Stimulated activated naive CD8-positive, alpha-beta T cell treated with anti-CD3 and anti-CD28 coated beads, Interleukin-15, Interleukin-2, amounts not matched to agents 100 ng/mL and 50 ng/mL, for 24 hours (primary cell): ENCODE results near the gene DPEP1.
"Not testable (repeated sequence)": the region's sequence is repeated elsewhere in the genome, so short reads cannot be mapped to it uniquely, and the experiment has no call there.

Experiments
- H3K27ac Mint-ChIP-seq: one replicate; pipeline ENCODE4 v1.8.0; 2021; ENCODE audit warnings: mild to moderate bottlenecking, mixed read lengths
- H3K27me3 Mint-ChIP-seq: one replicate; pipeline ENCODE4 v1.8.0; 2021; ENCODE audit warnings: mixed read lengths
- H3K36me3 Mint-ChIP-seq: one replicate; pipeline ENCODE4 v1.8.0; 2021; ENCODE audit warnings: low read depth, mixed read lengths
- H3K4me1 Mint-ChIP-seq: one replicate; pipeline ENCODE4 v1.8.0; 2021; ENCODE audit warnings: low read depth, mixed read lengths
- H3K4me3 Mint-ChIP-seq: one replicate; pipeline ENCODE4 v1.8.0; 2021; ENCODE audit warnings: mild to moderate bottlenecking, mixed read lengths
- H3K9me3 Mint-ChIP-seq: one replicate; pipeline ENCODE4 v1.8.0; 2021; ENCODE audit warnings: mixed read lengths

Gene DPEP1

GRCh38 chr16:89618109-89618998, 4.9 kb downstream of the DPEP1 start:
- Mint-ChIP-seq H3K4me1 (peaks cover 13% of the 10 kb centered on the region), H3K27me3 (peaks cover 8% of the 10 kb centered on the region), H3K27ac (no peak overlapping the region), H3K9me3 (no peaks in the 10 kb centered on the region), H3K4me3 (no peak overlapping the region), H3K36me3 (no peaks in the 10 kb centered on the region)

- no peaks in the 10 kb centered on the region for H3K36me3 Mint-ChIP-seq
- no peak overlapping the region for H3K4me3 Mint-ChIP-seq
- H3K9me3 Mint-ChIP-seq: no peaks in the 10 kb centered on the region
- H3K4me1 Mint-ChIP-seq: peaks cover 13% of the 10 kb centered on the region
- peaks cover 20% of the 10 kb centered on the region for H3K27me3 Mint-ChIP-seq
- no peak overlapping the region for H3K27ac Mint-ChIP-seq
These were observed 6.4 kb downstream of the DPEP1 start for GRCh38 chr16:89619840-89620239.

- H3K27me3 Mint-ChIP-seq: peaks cover 26% of the 10 kb centered on the region
- H3K4me1 Mint-ChIP-seq: peaks cover 13% of the 10 kb centered on the region
- no peak overlapping the region for H3K27ac Mint-ChIP-seq
- no peaks in the 10 kb centered on the region for H3K9me3 Mint-ChIP-seq
- H3K4me3 Mint-ChIP-seq: no peak overlapping the region
- no peaks in the 10 kb centered on the region for H3K36me3 Mint-ChIP-seq
These were observed 7.0 kb downstream of the DPEP1 start for GRCh38 chr16:89620406-89620841.

- peaks cover 26% of the 10 kb centered on the region for H3K27me3 Mint-ChIP-seq
- H3K9me3 Mint-ChIP-seq: no peaks in the 10 kb centered on the region
- H3K4me3 Mint-ChIP-seq: no peak overlapping the region
- H3K27ac Mint-ChIP-seq: no peak overlapping the region
- H3K4me1 Mint-ChIP-seq: peaks cover 11% of the 10 kb centered on the region
- H3K36me3 Mint-ChIP-seq: no peaks in the 10 kb centered on the region
These were observed 7.8 kb downstream of the DPEP1 start for GRCh38 chr16:89621136-89621697.

- Mint-ChIP-seq H3K4me1 (peaks cover 4% of the 10 kb centered on the region), H3K27ac (no peak overlapping the region), H3K27me3 (peaks cover 26% of the 10 kb centered on the region), H3K9me3 (no peaks in the 10 kb centered on the region), H3K36me3 (no peaks in the 10 kb centered on the region), H3K4me3 (no peak overlapping the region)
These were observed 8.4 kb downstream of the DPEP1 start for GRCh38 chr16:89621698-89622409.

- Mint-ChIP-seq H3K4me1 (no peaks in the 10 kb centered on the region), H3K36me3 (no peaks in the 10 kb centered on the region), H3K4me3 (no peak overlapping the region), H3K27me3 (peaks cover 26% of the 10 kb centered on the region), H3K9me3 (no peaks in the 10 kb centered on the region), H3K27ac (no peak overlapping the region)
These were observed 10.2 kb downstream of the DPEP1 start for GRCh38 chr16:89623511-89624261.

GRCh38 chr16:89624777-89625761, 11.6 kb downstream of the DPEP1 start:
- Mint-ChIP-seq H3K27me3 (peaks cover 26% of the 10 kb centered on the region), H3K27ac (no peak overlapping the region), H3K4me3 (no peak overlapping the region), H3K4me1 (no peaks in the 10 kb centered on the region), H3K9me3 (no peaks in the 10 kb centered on the region), H3K36me3 (no peaks in the 10 kb centered on the region)

GRCh38 chr16:89629827-89630610, 16.6 kb downstream of the DPEP1 start:
- Mint-ChIP-seq H3K36me3 (no peaks in the 10 kb centered on the region), H3K4me1 (no peaks in the 10 kb centered on the region), H3K4me3 (no peak overlapping the region), H3K27me3 (peaks cover 4% of the 10 kb centered on the region), H3K9me3 (no peaks in the 10 kb centered on the region), H3K27ac (no peak overlapping the region)

- Mint-ChIP-seq H3K4me1 (no peaks in the 10 kb centered on the region), H3K4me3 (no peak overlapping the region), H3K27me3 (no peaks in the 10 kb centered on the region), H3K36me3 (no peaks in the 10 kb centered on the region), H3K27ac (no peak overlapping the region), H3K9me3 (no peaks in the 10 kb centered on the region)
These were observed 19.7 kb downstream of the DPEP1 start for GRCh38 chr16:89633064-89633631.

GRCh38 chr16:89634463-89635385, 21.3 kb downstream of the DPEP1 start:
- not testable (repeated sequence) for H3K36me3 Mint-ChIP-seq, H3K27me3 Mint-ChIP-seq, H3K27ac Mint-ChIP-seq, H3K4me3 Mint-ChIP-seq, H3K4me1 Mint-ChIP-seq, H3K9me3 Mint-ChIP-seq

GRCh38 chr16:89636663-89637062, 23.2 kb downstream of the DPEP1 start:
- no peaks in the 10 kb centered on the region for H3K27me3 Mint-ChIP-seq
- no peaks in the 10 kb centered on the region for H3K36me3 Mint-ChIP-seq
- H3K9me3 Mint-ChIP-seq: no peaks in the 10 kb centered on the region
- H3K4me3 Mint-ChIP-seq: no peak overlapping the region
- H3K4me1 Mint-ChIP-seq: peaks cover 11% of the 10 kb centered on the region
- H3K27ac Mint-ChIP-seq: no peak overlapping the region

GRCh38 chr16:89637379-89637778, 23.9 kb downstream of the DPEP1 start:
- Mint-ChIP-seq H3K4me1 (peaks cover 11% of the 10 kb centered on the region), H3K27ac (no peak overlapping the region), H3K27me3 (no peaks in the 10 kb centered on the region), H3K36me3 (no peaks in the 10 kb centered on the region), H3K4me3 (no peak overlapping the region), H3K9me3 (no peaks in the 10 kb centered on the region)
